ENCODE results near the gene SV2B. TPM values are rescaled to one million over a fixed set of nuclear protein-coding genes. Genes with fewer than 3 reads are reported as not detected.

SV2B gene, protein sequence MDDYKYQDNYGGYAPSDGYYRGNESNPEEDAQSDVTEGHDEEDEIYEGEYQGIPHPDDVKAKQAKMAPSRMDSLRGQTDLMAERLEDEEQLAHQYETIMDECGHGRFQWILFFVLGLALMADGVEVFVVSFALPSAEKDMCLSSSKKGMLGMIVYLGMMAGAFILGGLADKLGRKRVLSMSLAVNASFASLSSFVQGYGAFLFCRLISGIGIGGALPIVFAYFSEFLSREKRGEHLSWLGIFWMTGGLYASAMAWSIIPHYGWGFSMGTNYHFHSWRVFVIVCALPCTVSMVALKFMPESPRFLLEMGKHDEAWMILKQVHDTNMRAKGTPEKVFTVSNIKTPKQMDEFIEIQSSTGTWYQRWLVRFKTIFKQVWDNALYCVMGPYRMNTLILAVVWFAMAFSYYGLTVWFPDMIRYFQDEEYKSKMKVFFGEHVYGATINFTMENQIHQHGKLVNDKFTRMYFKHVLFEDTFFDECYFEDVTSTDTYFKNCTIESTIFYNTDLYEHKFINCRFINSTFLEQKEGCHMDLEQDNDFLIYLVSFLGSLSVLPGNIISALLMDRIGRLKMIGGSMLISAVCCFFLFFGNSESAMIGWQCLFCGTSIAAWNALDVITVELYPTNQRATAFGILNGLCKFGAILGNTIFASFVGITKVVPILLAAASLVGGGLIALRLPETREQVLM
- total RNA-seq (2011; cell fraction: chromatin; rRNA removed; ENCODE audit: low replicate concordance) = 0.05 TPM in 1 of 2 replicates, not detected in the other
- total RNA-seq (2011; cell fraction: nucleolus; rRNA removed) = not detected in 2 replicates
- under 0.01 TPM in 1 of 2 replicates, not detected in the other for total RNA-seq (2011; cell fraction: nucleoplasm; rRNA removed)
- 0.05 and 0.12 TPM in 2 replicates for total RNA-seq (2014; rRNA removed)
- total RNA-seq (2014; rRNA removed; fragmentation: Illumina TruSeq; extraction: Trizol) = 0.18 and 0.19 TPM in 2 replicates
- 0.23 and 0.25 TPM in 2 replicates for total RNA-seq (2015; rRNA removed; fragmentation: Illumina TruSeq; extraction: Trizol)
- 0.11 and 0.18 TPM in 2 replicates for total RNA-seq (2021)
- polyA plus RNA-seq (2011; rRNA removed) = 0.01 TPM in 1 of 2 replicates, not detected in the other
- not detected in 2 replicates for polyA plus RNA-seq (2011; cell fraction: cytosol; rRNA removed)
- polyA plus RNA-seq (2011; cell fraction: nucleus; rRNA removed) = not detected in 2 replicates
- polyA plus RNA-seq (2012) = 0.22 and 0.54 TPM in 2 replicates
- 0.12 and 0.13 TPM in 2 replicates for polyA plus RNA-seq (2014; fragmentation: Illumina TruSeq; extraction: Trizol)
- under 1 TPM; 0.11 to 0.15 TPM for polyA plus RNA-seq (2014; fragmentation: Nextera tagmentation; extraction: Ambion mirVana)
- 0.08 and 0.11 TPM in 2 replicates for polyA plus RNA-seq (2014; rRNA removed)
- polyA minus RNA-seq (2011; rRNA and poly(A)+ RNA removed) = 0.07 TPM in 1 of 2 replicates, not detected in the other
- polyA minus RNA-seq (2011; cell fraction: cytosol; rRNA and poly(A)+ RNA removed) = not detected in 2 replicates
- not detected in 2 replicates for polyA minus RNA-seq (2011; cell fraction: nucleus; rRNA and poly(A)+ RNA removed)
- Bru-seq, nascent RNA = percentile 6 among the genes with signal in this experiment
- BruChase-seq, experiment 1, labeled RNA remaining after a 2-hour chase = percentile 9 among the genes with signal in this experiment
- BruChase-seq, experiment 2, labeled RNA remaining after a 6-hour chase = percentile 7 among the genes with signal in this experiment
- long read RNA-seq, experiment 1, partial matches to known transcripts = 2 of 2 reads
- long read RNA-seq, experiment 1, other reads (novel, unspliced or antisense) = 0 of 2 reads
- long read RNA-seq, experiment 2, partial matches to known transcripts = 1 of 1 reads
- long read RNA-seq, experiment 2, other reads (novel, unspliced or antisense) = 0 of 1 reads
- long read RNA-seq, experiment 3 = 0 reads

DNA sequence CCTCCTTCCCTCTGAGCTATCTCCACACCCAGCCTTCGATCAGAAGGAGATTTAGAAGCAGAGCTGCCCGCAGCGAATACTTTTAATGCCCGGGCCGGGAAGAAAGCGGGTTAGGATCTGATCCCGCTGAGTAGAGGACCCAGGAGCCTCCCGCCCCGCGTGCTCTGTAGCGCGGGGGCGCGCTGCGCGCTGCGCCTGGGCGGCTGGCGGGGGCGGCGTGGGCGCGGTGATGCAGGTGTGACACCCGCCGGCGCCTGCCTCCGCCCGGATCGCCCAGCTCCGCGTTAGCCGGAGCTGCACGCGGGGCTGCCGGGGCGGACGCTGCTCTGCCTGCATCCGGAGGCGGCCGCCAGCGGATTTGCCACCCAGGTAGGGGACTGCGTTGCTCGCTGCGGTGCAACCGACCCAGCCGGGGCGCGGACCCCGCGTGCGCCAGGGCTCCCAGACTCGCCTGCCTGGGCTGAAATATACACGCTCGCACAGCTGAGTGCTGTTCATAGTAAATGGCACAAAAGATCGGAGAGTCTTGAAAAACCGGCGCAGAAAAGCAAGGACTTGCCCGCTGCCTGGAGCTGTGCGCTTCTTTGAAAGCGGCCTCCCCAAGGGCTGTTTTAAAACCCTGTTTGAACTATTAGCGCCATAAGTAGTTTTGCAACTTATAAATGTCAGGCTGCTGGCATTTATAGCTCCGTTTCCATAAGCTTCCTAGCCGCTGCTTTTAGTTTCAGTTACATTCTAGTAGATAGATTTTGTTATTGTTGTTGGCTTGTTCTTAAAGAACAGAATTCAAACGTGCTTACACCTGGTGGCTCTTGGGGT, at the start of gene SV2B:
TSS of gene SV2B (plus strand) at position 263 of the 819 bp plus-strand sequence. CDS start 126,007 bp downstream, outside the sequence.
- BruUV-seq (replicated peaks) = no TSS peak
- intact Hi-C loops (cut with micrococcal nuclease) = no loop called here
- no peak for DNase-seq (ENCODE audit: extremely low read depth in 1 of 4, low spot score in 3 of 4)
- H3K27me3 ChIP-seq (ENCODE audit: control insufficient read depth in 2 of 2, insufficient read depth in 2 of 2, low read length in 2 of 2) = peaks cover 33 to 48% of the 10 kb centered on the region in 2 experiments
- no peaks in the 10 kb centered on the region for H3K9me3 ChIP-seq (replicated peaks; ENCODE audit: control insufficient read depth, insufficient read depth, low read depth, low read length)
- peaks cover 4% of the 10 kb centered on the region for H3K9me1 ChIP-seq (ENCODE audit: control insufficient read depth, insufficient read depth, low read length)
- H2AFZ ChIP-seq (ENCODE audit: low read depth, low read length) = no peak within 1 kb of the TSS
- ChIA-PET CTCF (ENCODE audit: low intra/inter-chr PET ratio) (no interaction called here), POLR2A (interaction anchor here (0.8 kb wide), 1 partner anchor 22 kb away, joined by 3 read pairs; no protein-coding TSS in a partner anchor)
- peaks cover 0 to 7% of the 10 kb centered on the region in 2 experiments; a peak in 3 of 5 replicates for H3K4me1 ChIP-seq (replicated peaks in 1 of 2; ENCODE audit: control insufficient read depth in 2 of 2, insufficient read depth in 2 of 2, low read length in 2 of 2)
- FAIRE-seq = no peak
- WGBS (ENCODE audit: insufficient coverage, low coverage, missing lambda C conversion rate) = 8% methylated on average over 63 of the region's 64 CpGs
- no peak for TF ChIP-seq ELF1 (tag; IDR thresholded peaks at IDR 0.05)
- no peak for TF ChIP-seq CBX2 (IDR thresholded peaks at IDR 0.05; ENCODE audit: insufficient read depth, low read length, poor library complexity, severe bottlenecking)
- no peak for TF ChIP-seq GTF2E2 (tag; IDR thresholded peaks at IDR 0.05)
- TF ChIP-seq, protein P1, sequence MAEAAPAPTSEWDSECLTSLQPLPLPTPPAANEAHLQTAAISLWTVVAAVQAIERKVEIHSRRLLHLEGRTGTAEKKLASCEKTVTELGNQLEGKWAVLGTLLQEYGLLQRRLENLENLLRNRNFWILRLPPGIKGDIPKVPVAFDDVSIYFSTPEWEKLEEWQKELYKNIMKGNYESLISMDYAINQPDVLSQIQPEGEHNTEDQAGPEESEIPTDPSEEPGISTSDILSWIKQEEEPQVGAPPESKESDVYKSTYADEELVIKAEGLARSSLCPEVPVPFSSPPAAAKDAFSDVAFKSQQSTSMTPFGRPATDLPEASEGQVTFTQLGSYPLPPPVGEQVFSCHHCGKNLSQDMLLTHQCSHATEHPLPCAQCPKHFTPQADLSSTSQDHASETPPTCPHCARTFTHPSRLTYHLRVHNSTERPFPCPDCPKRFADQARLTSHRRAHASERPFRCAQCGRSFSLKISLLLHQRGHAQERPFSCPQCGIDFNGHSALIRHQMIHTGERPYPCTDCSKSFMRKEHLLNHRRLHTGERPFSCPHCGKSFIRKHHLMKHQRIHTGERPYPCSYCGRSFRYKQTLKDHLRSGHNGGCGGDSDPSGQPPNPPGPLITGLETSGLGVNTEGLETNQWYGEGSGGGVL (CRISPR knock-in tag; IDR thresholded peaks at IDR 0.05) = no peak
- no peak for TF ChIP-seq ZNF24 (IDR thresholded peaks at IDR 0.05)
- TF ChIP-seq, protein P2, sequence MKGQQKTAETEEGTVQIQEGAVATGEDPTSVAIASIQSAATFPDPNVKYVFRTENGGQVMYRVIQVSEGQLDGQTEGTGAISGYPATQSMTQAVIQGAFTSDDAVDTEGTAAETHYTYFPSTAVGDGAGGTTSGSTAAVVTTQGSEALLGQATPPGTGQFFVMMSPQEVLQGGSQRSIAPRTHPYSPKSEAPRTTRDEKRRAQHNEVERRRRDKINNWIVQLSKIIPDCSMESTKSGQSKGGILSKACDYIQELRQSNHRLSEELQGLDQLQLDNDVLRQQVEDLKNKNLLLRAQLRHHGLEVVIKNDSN (CRISPR knock-in tag; IDR thresholded peaks at IDR 0.05) = no peak
- TF ChIP-seq NFXL1 (CRISPR knock-in tag; IDR thresholded peaks at IDR 0.05) = no peak
- TF ChIP-seq NCOA4 (IDR thresholded peaks at IDR 0.05; ENCODE audit: partially characterized antibody) = no peak
- no peak for TF ChIP-seq ZNF57 (CRISPR knock-in tag; IDR thresholded peaks at IDR 0.05)
- no peak within 1 kb of the TSS for H3K4me3 ChIP-seq
- ATAC-seq = peak; percentile 62
- no peak within 1 kb of the TSS for H3K27ac ChIP-seq (ENCODE audit: extremely low read depth, low read depth, low read length)
- no peaks in the 10 kb centered on the region for H4K20me1 ChIP-seq (replicated peaks; ENCODE audit: control insufficient read depth, insufficient read depth, low read length)
- no peaks in the 10 kb centered on the region for H3K79me2 ChIP-seq (ENCODE audit: control insufficient read depth, insufficient read depth, low read length)
- in situ Hi-C loops (cut with MboI) = no loop called here
- no peak within 1 kb of the TSS for H3K9ac ChIP-seq (ENCODE audit: insufficient read depth in 1 of 2, low read depth in 2 of 2, low read length in 2 of 2)
- no peaks in the 10 kb centered on the region for H3K36me3 ChIP-seq (ENCODE audit: control insufficient read depth, insufficient read depth, low read length)
- no peak within 1 kb of the TSS; the same call in 1 of the 2 replicates for H3K4me2 ChIP-seq (ENCODE audit: insufficient read depth, low read length)

Data from K562 (cell line).